Activated CD8-positive, alpha-beta memory T cell treated with anti-CD3 and anti-CD28 coated beads, Interleukin-2, amount 50 U/mL, for 24 hours (primary cell): ENCODE measurements around the gene JPT2.
"Not testable (repeated sequence)": the region's sequence is repeated elsewhere in the genome, so short reads cannot be mapped to it uniquely, and the experiment has no call there.

Source experiments
- DNase-seq: peaks from one replicate; pipeline ENCODE4 v3.0.0-alpha.2; 2020; ENCODE audit errors: extremely low read depth

Gene JPT2

GRCh38 chr16:1732071-1732470, 54.0 kb downstream of the JPT2 start:
- no peak for DNase-seq

GRCh38 chr16:1732551-1732987, 54.5 kb downstream of the JPT2 start:
- DNase-seq, result not testable (repeated sequence)

GRCh38 chr16:1734123-1734522, 56.0 kb downstream of the JPT2 start:
- no peak for DNase-seq

- no peak for DNase-seq
These were observed 56.7 kb downstream of the JPT2 start for GRCh38 chr16:1734816-1735215.

- DNase-seq, result no peak
These were observed 62.2 kb downstream of the JPT2 start for GRCh38 chr16:1740234-1740633.

GRCh38 chr16:1740781-1741490, 62.9 kb downstream of the JPT2 start:
- DNase-seq, result no peak

GRCh38 chr16:1741553-1742165, 63.6 kb downstream of the JPT2 start:
- DNase-seq, result no peak

- DNase-seq, result no peak
These were observed 65.6 kb downstream of the JPT2 start for GRCh38 chr16:1743376-1744337.

GRCh38 chr16:1744338-1744840, 66.3 kb downstream of the JPT2 start:
- no peak for DNase-seq

GRCh38 chr16:1745181-1745899, 67.3 kb downstream of the JPT2 start:
- no peak for DNase-seq

- DNase-seq, result no peak
These were observed 68.0 kb downstream of the JPT2 start for GRCh38 chr16:1745900-1746692.

GRCh38 chr16:1746693-1747195, 68.7 kb downstream of the JPT2 start:
- DNase-seq, result no peak

- DNase-seq, result no peak
These were observed 69.9 kb downstream of the JPT2 start for GRCh38 chr16:1747934-1748333.

GRCh38 chr16:1749152-1750117, 71.4 kb downstream of the JPT2 start:
- no peak for DNase-seq
